ENCODE results near the gene GPRC6A.

DNA sequence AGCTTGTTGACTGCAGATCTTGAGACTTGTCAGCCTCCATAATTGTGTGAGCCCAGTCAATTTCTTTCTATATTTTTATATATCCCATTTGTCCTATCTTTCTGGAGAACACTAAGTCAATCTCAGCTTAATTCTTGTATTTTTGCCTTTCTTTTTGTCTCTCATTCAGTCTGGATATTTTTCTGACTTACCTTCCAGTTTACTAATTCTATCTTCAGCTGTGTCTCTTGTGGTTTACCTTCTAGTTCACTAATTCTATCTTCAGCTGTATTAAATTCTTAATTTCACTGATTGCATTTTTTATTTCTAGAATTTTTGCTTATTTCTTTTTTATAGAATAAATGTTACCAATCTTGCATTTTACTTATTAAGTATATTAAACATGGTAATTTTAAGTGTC lies 30.4 kb upstream of the GPRC6A start:
- TF ChIP-seq, protein P1, sequence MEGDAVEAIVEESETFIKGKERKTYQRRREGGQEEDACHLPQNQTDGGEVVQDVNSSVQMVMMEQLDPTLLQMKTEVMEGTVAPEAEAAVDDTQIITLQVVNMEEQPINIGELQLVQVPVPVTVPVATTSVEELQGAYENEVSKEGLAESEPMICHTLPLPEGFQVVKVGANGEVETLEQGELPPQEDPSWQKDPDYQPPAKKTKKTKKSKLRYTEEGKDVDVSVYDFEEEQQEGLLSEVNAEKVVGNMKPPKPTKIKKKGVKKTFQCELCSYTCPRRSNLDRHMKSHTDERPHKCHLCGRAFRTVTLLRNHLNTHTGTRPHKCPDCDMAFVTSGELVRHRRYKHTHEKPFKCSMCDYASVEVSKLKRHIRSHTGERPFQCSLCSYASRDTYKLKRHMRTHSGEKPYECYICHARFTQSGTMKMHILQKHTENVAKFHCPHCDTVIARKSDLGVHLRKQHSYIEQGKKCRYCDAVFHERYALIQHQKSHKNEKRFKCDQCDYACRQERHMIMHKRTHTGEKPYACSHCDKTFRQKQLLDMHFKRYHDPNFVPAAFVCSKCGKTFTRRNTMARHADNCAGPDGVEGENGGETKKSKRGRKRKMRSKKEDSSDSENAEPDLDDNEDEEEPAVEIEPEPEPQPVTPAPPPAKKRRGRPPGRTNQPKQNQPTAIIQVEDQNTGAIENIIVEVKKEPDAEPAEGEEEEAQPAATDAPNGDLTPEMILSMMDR (tag by site-specific recombination; IDR thresholded peaks at IDR 0.05) = no peak
- TF ChIP-seq ZNF24 (tag by site-specific recombination; IDR thresholded peaks at IDR 0.05) = no peak
- no peak for TF ChIP-seq ZNF292 (tag by site-specific recombination; IDR thresholded peaks at IDR 0.05; ENCODE audit: borderline replicate concordance, low read depth)
- no peak for TF ChIP-seq ZNF776 (tag by site-specific recombination; IDR thresholded peaks at IDR 0.05; ENCODE audit: borderline replicate concordance)
- no peak for TF ChIP-seq ZNF214 (tag by site-specific recombination; IDR thresholded peaks at IDR 0.05; ENCODE audit: borderline replicate concordance)
- TF ChIP-seq ZNF138 (tag by site-specific recombination; IDR thresholded peaks at IDR 0.05; ENCODE audit: borderline replicate concordance) = no peak
- TF ChIP-seq ZNF354C (tag by site-specific recombination; IDR thresholded peaks at IDR 0.05; ENCODE audit: borderline replicate concordance, low read depth) = no peak
- no peak for TF ChIP-seq PRDM2 (tag by site-specific recombination; IDR thresholded peaks at IDR 0.05; ENCODE audit: borderline replicate concordance)
- TF ChIP-seq ZNF639 (tag by site-specific recombination; IDR thresholded peaks at IDR 0.05) = no peak

Measured in HEK293 (cell line).